Endothelial cell of umbilical vein (primary cell): ENCODE results near the gene SLC1A4.

Source experiments
- CTCF ChIP-seq, 2 donors: IDR thresholded peaks; 1 replicate in 1 of 2; 2 replicates in 1 of 2; pipeline ENCODE4 v1.5.1; 2011; ENCODE audit warnings: low read length in 2 of 2, mild to moderate bottlenecking in 2 of 2, moderate library complexity in 2 of 2, control low read depth in 1 of 2, inconsistent platforms in 1 of 2, low read depth in 1 of 2; ENCODE audit not compliant: insufficient read depth in 1 of 2; ENCODE audit errors: extremely low read depth in 1 of 2
- EZH2 ChIP-seq: IDR thresholded peaks from 2 replicates; pipeline ENCODE4 v1.6.1; 2012; ENCODE audit warnings: borderline replicate concordance, low read depth, mild to moderate bottlenecking, moderate library complexity, low read length, inconsistent platforms; ENCODE audit not compliant: severe bottlenecking
- POLR2A ChIP-seq: IDR thresholded peaks from 2 replicates; pipeline ENCODE4 v1.6.1; 2012; ENCODE audit warnings: low read depth, mild to moderate bottlenecking, control low read depth, low read length

- no peak for TF ChIP-seq CTCF (IDR thresholded peaks at IDR 0.05; ENCODE audit: extremely low read depth in 1 of 2, insufficient read depth in 1 of 2, low read depth in 1 of 2, low read length in 2 of 2)
- TF ChIP-seq POLR2A: no peak
- TF ChIP-seq EZH2: no peak
Observed at GRCh38 chr2:65000644-65001043, 11.4 kb downstream of the SLC1A4 start.
